DMS79 (cell line): ENCODE measurements around the gene NKAIN4.

Experiments used
- DNase-seq: peaks from one replicate; lab custom pipeline; 2025; lab: John Stamatoyannopoulos, UW

The NKAIN4 gene

GRCh38 chr20:63192721-63193120, 61.5 kb downstream of the NKAIN4 start:
- no peak for DNase-seq

- DNase-seq: peak; percentile 88
Measured at GRCh38 chr20:63191400-63191799, 62.9 kb downstream of the NKAIN4 start.

- no peak for DNase-seq
Measured at GRCh38 chr20:63190828-63191227, 63.4 kb downstream of the NKAIN4 start.
